Astrocyte of the hippocampus (primary cell): Measurements from ENCODE around the gene SMAD1.
"Not testable (repeated sequence)": the region's sequence is repeated elsewhere in the genome, so short reads cannot be mapped to it uniquely, and the experiment has no call there.

ENCODE experiments used
- DNase-seq: peaks from one replicate; pipeline ENCODE4 v3.0.0; 2011; ENCODE audit warnings: low read depth, low spot score

SMAD1 gene

GRCh38 chr4:145527773-145528172 lies 46.1 kb downstream of the SMAD1 start:
- no peak for DNase-seq

- no peak for DNase-seq
Measured at GRCh38 chr4:145528601-145529000, 46.9 kb downstream of the SMAD1 start.

- DNase-seq: no peak
Measured at GRCh38 chr4:145530189-145530588, 48.5 kb downstream of the SMAD1 start.

- DNase-seq: no peak
Measured at GRCh38 chr4:145530662-145531061, 49.0 kb downstream of the SMAD1 start.

GRCh38 chr4:145531223-145531622 lies 49.6 kb downstream of the SMAD1 start:
- no peak for DNase-seq

- no peak for DNase-seq
Measured at GRCh38 chr4:145531859-145532258, 50.2 kb downstream of the SMAD1 start.

GRCh38 chr4:145533001-145533400 lies 51.3 kb downstream of the SMAD1 start:
- no peak for DNase-seq

GRCh38 chr4:145533415-145533814 lies 51.8 kb downstream of the SMAD1 start:
- not testable (repeated sequence) for DNase-seq

GRCh38 chr4:145533961-145534360 lies 52.3 kb downstream of the SMAD1 start:
- DNase-seq: no peak

- no peak for DNase-seq
Measured at GRCh38 chr4:145535202-145535601, 53.5 kb downstream of the SMAD1 start.

GRCh38 chr4:145536044-145536443 lies 54.4 kb downstream of the SMAD1 start:
- DNase-seq: no peak

GRCh38 chr4:145538596-145538995 lies 56.9 kb downstream of the SMAD1 start:
- no peak for DNase-seq

GRCh38 chr4:145539671-145540070 lies 58.0 kb downstream of the SMAD1 start:
- DNase-seq: no peak

- DNase-seq: no peak
Measured at GRCh38 chr4:145540235-145540634, 58.6 kb downstream of the SMAD1 start.

GRCh38 chr4:145541346-145541745 lies 59.7 kb downstream of the SMAD1 start:
- DNase-seq: peak; percentile 25

- DNase-seq: no peak
Measured at GRCh38 chr4:145545031-145545430, 63.4 kb downstream of the SMAD1 start.

- peak; percentile 84 for DNase-seq
Measured at GRCh38 chr4:145545538-145546174, 64.0 kb downstream of the SMAD1 start.

GRCh38 chr4:145546175-145546915 lies 64.7 kb downstream of the SMAD1 start:
- peak; percentile 71 for DNase-seq

- DNase-seq: no peak
Measured at GRCh38 chr4:145551660-145552059, 70.0 kb downstream of the SMAD1 start.

- no peak for DNase-seq
Measured at GRCh38 chr4:145552181-145552822, 70.6 kb downstream of the SMAD1 start.

GRCh38 chr4:145553375-145553774 lies 71.7 kb downstream of the SMAD1 start:
- no peak for DNase-seq

- no peak for DNase-seq
Measured at GRCh38 chr4:145554691-145555090, 73.0 kb downstream of the SMAD1 start.

- DNase-seq: peak; percentile 68
Measured at GRCh38 chr4:145557720-145558119, 76.1 kb downstream of the SMAD1 start.
